Measurements from ENCODE around the gene SLC25A43.

GRCh38 chrX:119465555-119465954 is 66.4 kb downstream of the SLC25A43 start:
- TF ChIP-seq CTCF (IDR thresholded peaks at IDR 0.05) (no peak), POLR2A (IDR thresholded peaks at IDR 0.05) (no peak)

Measured in uterus (tissue), 2 donors.